AG04449 (cell line): Measurements from ENCODE around the gene LYG1.
"Not testable (repeated sequence)": the region's sequence is repeated elsewhere in the genome, so short reads cannot be mapped to it uniquely, and the experiment has no call there.

Source experiments
- CTCF ChIA-PET: fragments of 350-600 bp; formaldehyde crosslinking; extraction: SDS; loops from one replicate; lab custom pipeline; 2021; ENCODE audit warnings: antibody characterized with exemption; lab: Yijun Ruan, JAX
- POLR2A ChIA-PET: fragments of 400-600, 350-600 bp; formaldehyde crosslinking; extraction: SDS; loops from one replicate; lab custom pipeline; 2020; ENCODE audit warnings: antibody characterized with exemption, inconsistent platforms; lab: Yijun Ruan, JAX
- DNase-seq: peaks from one replicate; pipeline ENCODE4 v3.0.0-alpha.2; 2010; ENCODE audit warnings: low read depth, low spot score
- H3K4me3 ChIP-seq: 2 replicates; pipeline ENCODE4 v1.5.1; 2011; ENCODE audit warnings: low read depth, mild to moderate bottlenecking, control low read depth, low read length
- TF ChIP-seq, protein P1 (sequence below): IDR thresholded peaks from one replicate; pipeline ENCODE4 v1.5.1; 2011; ENCODE audit warnings: mild to moderate bottlenecking, moderate library complexity, low read length, control low read depth, inconsistent platforms; ENCODE audit not compliant: insufficient read depth; ENCODE audit errors: missing control alignments

The LYG1 gene

DNA sequence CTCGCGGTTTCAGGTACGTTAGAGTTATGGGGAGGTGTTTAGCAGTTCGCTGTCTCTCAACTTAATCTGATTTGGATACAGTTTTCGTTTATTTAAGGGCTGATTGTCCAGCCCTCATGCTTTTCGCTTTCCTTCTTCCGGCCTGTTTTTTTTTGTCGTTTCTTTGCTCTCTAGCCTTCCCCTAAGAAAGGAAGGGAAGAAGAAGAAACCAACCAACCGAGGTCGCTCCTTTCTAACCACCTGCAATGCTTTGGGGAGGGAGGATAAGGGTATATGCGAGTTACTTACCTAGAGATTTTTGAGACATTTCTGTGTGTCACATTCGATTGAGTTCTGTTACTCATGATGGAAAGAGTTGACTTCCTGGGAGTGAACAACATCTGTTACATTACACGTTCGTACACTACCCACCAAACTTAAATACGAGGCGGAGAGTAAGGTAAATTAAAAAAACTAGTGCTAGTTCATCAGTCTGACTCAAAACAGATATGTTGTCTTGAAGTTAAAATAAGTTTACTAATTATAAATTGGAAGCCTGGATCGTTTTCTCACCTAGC, 37.1 kb upstream of the LYG1 start:
- CTCF ChIA-PET: interaction anchor here (0.6 to 3.6 kb wide), 13 partner anchors 9 to 158 kb away, joined by 3 to 17 read pairs (median 7); partner anchors contain the start of gene REV1
- POLR2A ChIA-PET: interaction anchor here (3.2 kb wide), 1 partner anchor 157 kb away, joined by 16 read pairs; the partner anchor contains the start of genes MITD1 and MRPL30
- peak overlapping the region; percentile 82 for H3K4me3 ChIP-seq
- TF ChIP-seq, protein P1, sequence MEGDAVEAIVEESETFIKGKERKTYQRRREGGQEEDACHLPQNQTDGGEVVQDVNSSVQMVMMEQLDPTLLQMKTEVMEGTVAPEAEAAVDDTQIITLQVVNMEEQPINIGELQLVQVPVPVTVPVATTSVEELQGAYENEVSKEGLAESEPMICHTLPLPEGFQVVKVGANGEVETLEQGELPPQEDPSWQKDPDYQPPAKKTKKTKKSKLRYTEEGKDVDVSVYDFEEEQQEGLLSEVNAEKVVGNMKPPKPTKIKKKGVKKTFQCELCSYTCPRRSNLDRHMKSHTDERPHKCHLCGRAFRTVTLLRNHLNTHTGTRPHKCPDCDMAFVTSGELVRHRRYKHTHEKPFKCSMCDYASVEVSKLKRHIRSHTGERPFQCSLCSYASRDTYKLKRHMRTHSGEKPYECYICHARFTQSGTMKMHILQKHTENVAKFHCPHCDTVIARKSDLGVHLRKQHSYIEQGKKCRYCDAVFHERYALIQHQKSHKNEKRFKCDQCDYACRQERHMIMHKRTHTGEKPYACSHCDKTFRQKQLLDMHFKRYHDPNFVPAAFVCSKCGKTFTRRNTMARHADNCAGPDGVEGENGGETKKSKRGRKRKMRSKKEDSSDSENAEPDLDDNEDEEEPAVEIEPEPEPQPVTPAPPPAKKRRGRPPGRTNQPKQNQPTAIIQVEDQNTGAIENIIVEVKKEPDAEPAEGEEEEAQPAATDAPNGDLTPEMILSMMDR: no peak
- no peak for DNase-seq

DNA sequence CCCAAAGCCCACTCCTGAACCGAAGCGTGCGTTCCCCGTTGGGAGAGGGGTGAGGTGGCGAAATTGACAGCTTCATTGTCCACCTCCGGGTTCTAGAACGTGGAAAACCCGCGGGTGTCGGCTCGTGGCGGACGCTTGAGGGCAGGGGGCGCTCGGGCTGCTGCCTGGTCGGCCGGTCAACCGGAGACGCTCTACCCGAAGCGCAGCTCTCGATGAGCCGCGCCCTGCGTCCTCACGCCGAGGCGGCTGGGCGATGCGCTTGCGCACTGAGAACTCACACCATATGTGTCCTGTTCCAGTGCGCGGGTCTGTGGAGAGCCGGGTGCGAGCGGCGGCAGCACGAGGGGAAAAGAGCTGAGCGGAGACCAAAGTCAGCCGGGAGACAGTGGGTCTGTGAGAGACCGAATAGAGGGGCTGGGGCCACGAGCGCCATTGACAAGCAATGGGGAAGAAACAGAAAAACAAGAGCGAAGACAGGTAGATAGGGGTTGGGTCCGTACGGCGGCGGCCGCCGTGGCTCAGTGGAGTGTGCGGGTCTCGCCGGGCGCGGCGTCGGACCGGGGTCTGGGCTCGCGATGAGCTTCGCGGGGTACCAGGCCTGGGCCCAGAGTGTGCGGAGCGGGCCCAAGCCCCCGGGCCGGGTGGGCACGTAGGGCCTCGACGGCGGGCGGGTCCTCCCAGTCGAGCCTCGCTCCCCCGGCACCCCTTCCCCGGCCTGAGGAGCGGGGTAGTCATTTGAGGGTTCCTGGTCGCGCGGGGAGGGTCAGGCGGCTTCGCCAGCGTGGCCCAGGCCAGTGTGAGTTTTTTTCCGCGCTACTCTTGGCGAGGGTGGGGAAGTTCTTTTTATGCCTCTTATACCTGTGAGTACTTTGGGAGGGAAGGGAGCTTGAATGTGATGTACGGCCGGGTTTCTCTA, 36.4 kb upstream of the LYG1 start, which contains the start of gene EIF5B:
EIF5B (plus strand) TSS at position 277 of the 916 bp plus-strand sequence; CDS start at position 443, 166 bp downstream.
- TF ChIP-seq, protein P1: peak; percentile 91
- CTCF ChIA-PET: interaction anchor here (0.6 to 3.6 kb wide), 39 partner anchors 9 to 925 kb away, joined by 3 to 19 read pairs (median 4); partner anchors contain the start of gene REV1
- DNase-seq: peak; percentile 70
- peak within 1 kb of the TSS; percentile 94 for H3K4me3 ChIP-seq
- POLR2A ChIA-PET: interaction anchor here (0.5 to 3.2 kb wide), 3 partner anchors 19 to 156 kb away, joined by 3 to 16 read pairs (median 8); partner anchors contain the start of genes MITD1 and MRPL30

DNA sequence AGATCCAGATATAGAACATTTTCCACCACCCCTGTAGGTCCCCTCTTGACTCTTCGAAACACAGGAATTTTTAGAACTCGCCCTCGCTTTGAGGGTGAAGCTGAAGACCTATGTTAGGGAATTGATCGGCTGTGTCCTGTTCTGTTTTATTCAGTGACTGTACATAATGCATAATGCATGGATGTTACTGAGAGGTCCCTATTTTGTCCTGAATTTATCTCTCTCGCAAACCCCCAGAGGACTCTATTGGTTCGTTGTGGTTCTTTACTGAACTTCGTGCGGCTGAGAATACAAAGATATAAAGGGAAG, 35.8 kb upstream of the LYG1 start:
- no peak for DNase-seq
- POLR2A ChIA-PET: interaction anchor here (1.5 to 3.2 kb wide), 3 partner anchors 13 to 156 kb away, joined by 8 to 16 read pairs (median 10); partner anchors contain the start of genes MITD1 and MRPL30
- peak overlapping the region; percentile 82 for H3K4me3 ChIP-seq
- CTCF ChIA-PET: interaction anchor here (0.7 to 3.6 kb wide), 33 partner anchors 8 to 925 kb away, joined by 3 to 19 read pairs (median 4); partner anchors contain the start of gene REV1
- TF ChIP-seq, protein P1: no peak

DNA sequence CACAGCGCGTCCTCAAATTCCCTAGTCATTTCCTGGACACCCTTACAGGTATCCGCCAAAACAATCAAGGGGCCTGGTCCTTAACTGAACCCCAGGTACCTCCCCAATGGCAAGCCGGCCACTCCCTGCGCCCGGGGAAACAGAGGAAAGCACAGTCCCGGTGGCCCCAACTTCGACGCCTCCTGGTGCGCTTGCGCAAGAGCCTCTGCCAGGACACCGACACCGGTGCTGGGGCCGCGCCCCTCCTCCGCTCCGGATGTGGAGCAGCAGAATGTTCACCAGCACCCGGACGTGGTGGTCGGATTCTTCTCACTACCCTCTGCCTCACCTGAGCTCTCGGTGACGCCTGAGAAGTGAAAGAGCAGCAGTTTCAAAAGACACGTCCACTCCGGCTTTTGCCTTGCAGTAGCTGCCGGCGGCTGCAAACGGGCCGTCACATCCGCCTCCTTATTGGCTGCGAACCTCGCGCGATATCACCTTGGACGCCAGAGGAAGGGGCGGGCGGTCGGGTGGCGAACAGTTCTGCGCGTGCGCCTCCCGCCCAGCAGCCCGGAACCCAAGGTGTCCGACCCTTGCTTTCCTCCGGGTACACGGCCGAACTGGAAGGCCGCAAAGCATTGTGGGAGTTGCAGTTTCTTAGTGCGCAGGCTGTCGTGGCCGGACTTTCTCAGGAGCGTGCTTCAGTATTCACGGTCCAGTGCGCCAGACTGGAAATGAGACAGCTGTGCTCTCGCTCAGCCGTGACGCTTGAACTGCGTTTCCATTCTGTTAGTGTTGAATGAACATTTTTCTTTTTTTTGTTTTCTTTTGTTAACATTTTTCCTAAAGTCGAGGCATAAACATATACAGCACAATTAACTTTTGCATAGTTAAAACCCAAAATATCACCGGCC, 35.2 kb upstream of the LYG1 start, which contains the start of gene TXNDC9:
TXNDC9 (minus strand) TSS at position 423 of the 893 bp plus-strand sequence. CDS start 3,123 bp downstream, outside the sequence.
- CTCF ChIA-PET: interaction anchor here (0.7 to 3.6 kb wide), 30 partner anchors 8 to 926 kb away, joined by 3 to 19 read pairs (median 4); partner anchors contain the start of gene REV1

DNA sequence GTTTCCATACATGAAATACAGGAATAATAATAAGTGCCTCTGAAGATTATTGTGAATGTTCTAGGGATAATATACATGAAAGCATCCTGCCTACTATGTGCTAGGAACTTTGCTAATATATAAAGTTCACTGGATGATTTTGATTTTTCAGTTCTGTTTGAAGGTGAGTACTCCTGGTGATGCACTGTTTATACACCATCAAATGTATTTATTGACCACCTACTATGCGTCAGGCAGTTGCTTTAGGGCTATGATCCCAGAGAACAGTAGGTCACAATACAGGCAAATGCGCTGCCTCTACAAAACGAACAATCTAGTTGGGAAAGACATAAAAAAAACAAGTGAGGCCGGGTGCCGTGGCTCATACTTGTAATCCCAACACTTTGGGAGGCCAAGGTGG, 24.4 kb upstream of the LYG1 start:
- CTCF ChIA-PET: interaction anchor here (2.2 kb wide), 1 partner anchor 11 kb away, joined by 19 read pairs; the partner anchor contains the start of genes EIF5B and TXNDC9
- TF ChIP-seq, protein P1: no peak
- POLR2A ChIA-PET: no interaction called here
- no peak overlapping the region for H3K4me3 ChIP-seq
- no peak for DNase-seq

More for the DNA sequence above, 35.2 kb upstream of the LYG1 start, which contains the start of gene TXNDC9:
- peak; percentile 94 for DNase-seq
- H3K4me3 ChIP-seq: peak within 1 kb of the TSS; percentile 94
- TF ChIP-seq, protein P1: no peak
- POLR2A ChIA-PET: interaction anchor here (1.5 to 3.2 kb wide), 3 partner anchors 12 to 155 kb away, joined by 8 to 16 read pairs (median 10); partner anchors contain the start of genes MITD1 and MRPL30

DNA sequence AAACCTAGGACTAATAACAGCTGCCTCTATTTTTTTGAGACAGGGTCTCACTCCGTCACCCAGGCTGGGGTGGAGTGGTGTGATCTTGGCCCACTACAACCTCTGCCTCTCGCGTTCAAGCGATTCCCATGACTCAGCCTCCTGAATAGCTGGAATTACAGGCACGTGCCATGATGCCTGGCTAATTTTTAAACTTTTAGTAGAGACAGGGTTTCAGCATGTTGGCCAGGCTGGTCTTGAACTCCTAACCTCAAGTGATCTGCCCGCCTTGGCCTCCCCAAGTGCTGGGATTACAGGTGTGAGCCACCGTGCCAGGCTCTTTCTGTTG, 16.8 kb upstream of the LYG1 start:
- POLR2A ChIA-PET, CTCF ChIA-PET, DNase-seq, H3K4me3 ChIP-seq: not testable (repeated sequence)
